GM12801 (cell line): ENCODE measurements around the gene MAP3K20.

Experiments used
- CTCF ChIP-seq: IDR thresholded peaks from one replicate; pipeline ENCODE4 v1.5.1; 2011; ENCODE audit warnings: control low read depth; ENCODE audit not compliant: insufficient read length; ENCODE audit errors: extremely low read depth

MAP3K20 gene

GRCh38 chr2:173053043-173053699, 22.5 kb upstream of the MAP3K20 start:
- TF ChIP-seq CTCF = no peak

GRCh38 chr2:173054466-173054865, 21.2 kb upstream of the MAP3K20 start:
- no peak for TF ChIP-seq CTCF

GRCh38 chr2:173056705-173057364, 18.8 kb upstream of the MAP3K20 start:
- TF ChIP-seq CTCF = no peak

GRCh38 chr2:173058097-173058496, 17.5 kb upstream of the MAP3K20 start:
- TF ChIP-seq CTCF = no peak

GRCh38 chr2:173058673-173059072, 17.0 kb upstream of the MAP3K20 start:
- TF ChIP-seq CTCF = no peak

- no peak for TF ChIP-seq CTCF
Measured at GRCh38 chr2:173059292-173059691, 16.4 kb upstream of the MAP3K20 start.

- TF ChIP-seq CTCF = no peak
Measured at GRCh38 chr2:173059971-173060461, 15.6 kb upstream of the MAP3K20 start.
